NCI-H1092 (cell line): Measurements from ENCODE around the gene KIF20B.

Experiments used
- DNase-seq: peaks from one replicate; lab custom pipeline; 2025; lab: John Stamatoyannopoulos, UW

KIF20B gene

DNA sequence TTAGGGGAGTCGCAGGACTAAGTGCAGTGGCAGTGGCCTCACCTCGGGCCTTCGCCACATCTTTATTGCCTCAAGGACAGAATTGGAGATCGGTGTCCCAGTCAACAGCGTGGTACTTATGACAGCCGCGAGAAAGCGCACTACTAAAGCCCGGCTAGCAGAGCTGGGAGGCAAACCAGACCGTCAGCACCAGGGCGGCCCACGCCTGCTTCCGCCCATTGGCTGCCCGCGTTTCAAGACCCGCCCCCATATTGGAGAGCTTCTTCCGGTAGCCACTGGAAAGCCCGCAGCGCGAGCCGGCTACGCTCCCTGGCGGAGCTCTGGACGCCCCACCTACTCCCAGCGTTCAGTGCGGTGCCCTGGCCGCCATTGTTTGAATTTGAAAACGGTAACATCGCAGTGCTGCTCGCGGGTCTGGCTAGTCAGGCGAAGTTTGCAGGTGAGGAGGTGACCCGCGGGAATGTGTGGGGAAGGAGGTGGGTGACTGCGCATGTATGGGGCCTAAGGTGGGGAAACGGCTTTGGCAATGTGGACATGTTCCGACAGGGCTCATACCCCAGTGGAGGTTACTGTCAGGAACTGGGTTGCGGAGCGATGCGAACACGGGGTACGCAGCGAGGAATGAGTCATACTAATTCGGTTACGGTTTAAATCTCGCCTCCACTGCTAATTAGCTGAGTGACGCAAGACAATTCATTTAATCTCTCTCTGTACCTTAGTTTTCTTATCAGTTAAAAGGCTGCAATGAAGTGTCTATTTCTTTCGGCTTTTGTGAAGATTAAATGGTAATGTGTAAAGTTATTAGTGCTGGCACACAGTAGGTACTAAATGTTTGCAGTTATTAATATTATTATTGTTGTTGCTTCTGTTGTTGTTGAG lies at the start of gene KIF20B:
Gene KIF20B (plus strand): TSS at position 349 of the 879 bp plus-strand sequence. CDS start 3,705 bp downstream, outside the sequence.
- DNase-seq: peak; percentile 95

DNA sequence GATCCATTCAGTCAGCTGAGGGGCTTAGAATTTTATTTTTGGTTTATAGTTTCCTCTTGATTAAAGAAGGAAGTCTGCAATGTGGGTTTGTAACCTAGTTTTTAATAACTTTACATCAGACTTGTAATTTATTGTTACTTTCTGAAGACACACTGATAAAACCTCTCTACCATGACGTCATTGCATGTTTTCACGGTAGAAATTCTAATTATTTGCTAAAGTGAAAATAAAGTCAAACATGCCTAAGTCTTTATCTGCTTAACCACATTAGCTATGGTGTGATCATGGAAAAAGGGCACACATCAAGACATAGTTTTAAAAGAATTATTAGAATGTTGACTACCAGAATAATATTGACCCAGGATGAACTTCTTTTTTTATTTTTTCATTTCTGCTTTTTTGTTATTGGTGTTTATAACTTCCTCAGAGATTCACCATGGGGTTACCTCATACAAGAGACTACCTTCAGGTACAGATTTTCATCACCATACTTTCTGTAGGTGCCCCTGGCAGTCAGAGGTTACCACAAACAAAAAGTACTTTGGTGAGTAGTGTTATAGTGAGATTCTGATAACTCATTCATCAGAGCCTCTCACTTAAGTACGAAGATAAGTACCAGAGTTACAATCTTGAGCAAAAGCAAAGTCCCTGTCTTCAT lies 49.3 kb upstream of the KIF20B start:
- DNase-seq: no peak

- DNase-seq: no peak
These were observed 48.5 kb upstream of the KIF20B start for GRCh38 chr10:89652806-89653370.

DNA sequence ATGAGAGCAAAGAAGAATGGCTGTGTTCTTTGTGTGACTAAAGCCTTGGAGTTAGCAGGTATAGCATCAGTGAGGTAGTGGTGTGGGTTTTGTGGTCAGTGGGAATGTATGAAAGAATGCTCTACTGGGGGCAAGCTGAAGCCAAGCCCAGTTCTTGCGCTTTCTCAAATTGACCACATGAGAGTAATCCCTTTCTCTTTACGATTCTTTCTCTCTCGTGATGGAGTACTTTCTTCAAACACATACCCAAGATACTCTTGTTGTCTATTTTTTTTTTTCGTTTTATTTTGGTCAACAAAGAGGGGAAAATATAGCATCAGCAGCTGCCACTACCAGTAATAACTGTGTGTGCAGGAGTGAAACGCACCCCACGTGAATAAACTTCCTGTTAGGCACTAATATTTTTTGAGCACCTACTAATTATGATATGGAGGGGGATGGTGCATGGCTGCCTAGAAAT lies 48.0 kb upstream of the KIF20B start:
- no peak for DNase-seq

GRCh38 chr10:89655722-89656121 lies 45.7 kb upstream of the KIF20B start:
- DNase-seq: no peak

- no peak for DNase-seq
These were observed 44.1 kb upstream of the KIF20B start for GRCh38 chr10:89657302-89657701.

- DNase-seq: no peak
These were observed 42.0 kb upstream of the KIF20B start for GRCh38 chr10:89659143-89660131.

DNA sequence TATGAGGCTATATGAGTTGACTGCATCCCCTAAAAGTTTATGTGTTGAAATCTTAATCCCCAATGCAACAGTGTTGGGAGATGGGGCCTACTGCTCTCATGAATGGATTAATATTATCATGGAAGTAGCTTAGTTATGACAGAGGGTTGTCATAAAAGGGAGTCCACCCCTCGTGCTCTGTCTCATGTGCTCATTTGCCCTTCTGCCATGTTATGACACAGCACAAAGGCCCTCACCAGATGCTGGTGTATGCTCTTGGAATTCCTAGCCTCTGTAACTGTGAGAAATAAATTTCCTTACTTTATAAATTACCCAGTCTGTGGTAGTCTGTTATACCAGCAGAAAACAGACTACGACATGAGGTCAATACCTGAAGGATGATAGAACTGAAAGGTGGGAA lies 38.8 kb upstream of the KIF20B start:
- no peak for DNase-seq

- DNase-seq: no peak
These were observed 38.2 kb upstream of the KIF20B start for GRCh38 chr10:89663144-89663543.

- no peak for DNase-seq
These were observed 37.2 kb upstream of the KIF20B start for GRCh38 chr10:89664203-89664602.

DNA sequence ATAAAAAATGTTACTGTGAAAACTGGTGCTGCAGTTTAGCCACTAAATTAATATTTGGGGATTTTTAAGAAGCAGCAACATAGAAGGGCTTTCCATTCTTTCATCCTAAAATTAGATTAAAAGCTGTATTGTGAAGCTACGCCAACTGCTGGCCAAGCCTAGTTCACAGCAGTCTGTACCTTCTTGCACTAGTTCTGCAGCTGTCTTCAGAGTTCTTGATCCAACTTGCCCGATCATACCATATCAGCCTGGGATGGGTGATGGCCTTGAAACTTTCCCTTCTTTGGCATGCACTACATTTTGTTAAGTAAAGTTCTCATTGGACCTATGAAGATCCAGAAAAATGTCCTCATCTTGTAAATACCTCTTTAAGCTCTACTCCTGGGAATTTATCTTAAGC lies 36.1 kb upstream of the KIF20B start:
- no peak for DNase-seq

DNA sequence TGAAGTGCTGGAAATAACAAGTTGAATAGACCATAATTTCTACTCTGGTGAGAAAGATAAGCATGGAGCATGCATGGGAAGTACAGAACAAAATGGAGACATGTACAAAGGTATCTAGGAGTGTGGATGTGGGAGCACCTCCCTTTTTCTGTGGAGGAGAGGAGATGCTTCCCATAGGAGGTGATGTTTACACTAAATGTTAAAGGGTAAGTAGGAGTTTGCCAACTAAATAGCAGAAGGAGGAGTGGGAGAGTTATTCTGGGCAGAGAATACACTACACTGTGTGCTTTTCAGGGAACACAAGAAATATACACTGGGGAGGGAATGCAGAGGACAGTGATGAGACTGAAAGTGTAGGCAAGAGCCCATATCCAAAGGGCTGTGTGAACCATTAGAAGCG lies 35.3 kb upstream of the KIF20B start:
- DNase-seq: no peak

DNA sequence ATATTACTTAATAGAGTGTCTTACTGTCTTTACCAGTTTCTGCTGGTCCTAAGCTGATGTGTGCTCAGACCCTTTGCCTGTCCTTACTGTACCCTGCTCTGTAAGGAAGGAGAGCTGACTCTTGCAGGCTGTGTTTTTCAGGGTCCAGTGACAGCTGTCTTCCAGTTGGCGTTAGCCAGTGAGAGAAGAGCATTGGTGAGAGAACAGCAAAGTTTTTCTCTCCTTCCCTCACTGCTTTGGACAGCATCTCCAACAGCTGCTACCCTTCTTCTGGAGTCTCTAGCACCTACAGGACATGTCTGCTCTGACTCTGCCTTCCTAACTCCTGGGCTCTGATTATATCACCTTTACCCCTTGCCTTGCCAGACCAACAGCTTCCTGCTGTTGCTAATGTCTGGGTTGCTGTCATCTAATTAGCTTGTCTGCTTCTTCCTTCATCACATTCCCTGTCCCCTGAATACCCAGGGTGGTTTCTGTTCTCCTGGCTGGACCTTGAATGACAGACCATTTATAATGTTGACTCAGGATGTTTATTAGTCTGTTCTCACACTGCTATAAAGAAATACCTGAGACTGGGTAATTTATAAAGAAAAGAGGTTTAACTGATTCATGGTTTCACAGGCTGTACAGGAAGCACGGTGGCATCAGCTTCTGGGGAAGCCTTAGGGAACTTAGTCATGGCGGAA lies 32.9 kb upstream of the KIF20B start:
- DNase-seq: no peak

- no peak for DNase-seq
These were observed 31.4 kb upstream of the KIF20B start for GRCh38 chr10:89669985-89670384.

- DNase-seq: no peak
These were observed 30.5 kb upstream of the KIF20B start for GRCh38 chr10:89670926-89671325.

DNA sequence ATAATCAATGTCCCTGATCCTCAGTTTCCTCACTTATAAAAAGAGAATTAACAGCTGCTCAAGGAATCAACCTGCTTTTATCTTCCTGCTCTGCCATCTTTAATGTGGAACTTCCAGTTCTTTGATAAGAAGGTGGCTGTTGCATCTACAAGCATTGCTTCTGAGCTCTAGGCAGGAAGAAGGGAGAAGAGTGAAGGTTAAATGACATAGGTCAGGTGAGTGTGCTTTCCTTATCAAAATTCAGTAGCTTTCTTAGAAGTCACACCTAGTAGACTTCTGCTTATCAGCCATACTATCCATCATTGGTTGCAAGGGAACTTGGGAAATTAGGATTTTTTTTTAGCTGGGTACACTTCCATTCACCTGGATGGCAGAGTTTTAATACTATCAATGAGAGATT lies 24.0 kb upstream of the KIF20B start:
- DNase-seq: no peak

- DNase-seq: no peak
These were observed 21.4 kb upstream of the KIF20B start for GRCh38 chr10:89679986-89680385.

GRCh38 chr10:89683883-89684282 lies 17.5 kb upstream of the KIF20B start:
- no peak for DNase-seq

GRCh38 chr10:89684604-89685003 lies 16.8 kb upstream of the KIF20B start:
- no peak for DNase-seq

DNA sequence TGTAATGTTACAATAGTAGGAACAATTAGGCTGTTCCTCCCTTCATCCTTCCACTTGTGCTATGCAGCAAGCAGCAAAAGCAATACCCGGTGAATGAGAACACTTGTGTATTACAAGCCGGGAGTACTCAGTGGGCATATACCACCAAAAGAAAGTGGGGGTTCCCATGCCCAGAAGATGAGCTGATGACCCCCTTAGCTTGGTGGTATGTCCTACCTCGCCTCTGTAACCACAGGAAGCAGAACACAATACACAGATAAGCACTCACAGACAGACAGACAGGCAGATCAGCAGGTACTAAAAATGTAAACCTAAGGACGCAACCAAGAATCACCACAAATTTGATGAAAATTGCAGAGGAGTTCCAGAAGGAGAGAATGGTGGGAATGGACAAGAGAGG lies 15.5 kb upstream of the KIF20B start:
- DNase-seq: no peak

DNA sequence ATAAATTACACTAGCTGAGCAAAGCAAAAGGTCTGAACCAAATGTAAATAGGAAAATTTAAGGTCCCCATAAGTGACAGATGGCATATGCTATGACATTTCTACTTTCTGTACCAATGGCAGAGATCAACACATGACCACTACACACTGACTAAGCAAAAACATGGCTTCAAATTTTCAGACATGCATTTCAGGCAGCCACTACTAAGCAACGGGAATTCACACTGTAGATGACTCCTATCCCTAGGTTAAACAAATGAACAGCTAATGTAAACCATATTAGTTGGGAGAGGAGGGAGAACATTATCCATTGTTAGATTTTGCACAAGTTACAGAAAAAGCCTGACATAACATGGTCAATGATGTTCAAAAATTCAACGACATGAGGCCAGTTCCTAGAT lies 11.4 kb upstream of the KIF20B start:
- DNase-seq: no peak
